Non-pigmented ciliary epithelial cell (primary cell): ENCODE data around the gene ZNF554.

Source experiments
- DNase-seq: peaks from one replicate; pipeline ENCODE4 v3.0.0-alpha.2; 2010; ENCODE audit warnings: low read depth

Gene ZNF554

DNA sequence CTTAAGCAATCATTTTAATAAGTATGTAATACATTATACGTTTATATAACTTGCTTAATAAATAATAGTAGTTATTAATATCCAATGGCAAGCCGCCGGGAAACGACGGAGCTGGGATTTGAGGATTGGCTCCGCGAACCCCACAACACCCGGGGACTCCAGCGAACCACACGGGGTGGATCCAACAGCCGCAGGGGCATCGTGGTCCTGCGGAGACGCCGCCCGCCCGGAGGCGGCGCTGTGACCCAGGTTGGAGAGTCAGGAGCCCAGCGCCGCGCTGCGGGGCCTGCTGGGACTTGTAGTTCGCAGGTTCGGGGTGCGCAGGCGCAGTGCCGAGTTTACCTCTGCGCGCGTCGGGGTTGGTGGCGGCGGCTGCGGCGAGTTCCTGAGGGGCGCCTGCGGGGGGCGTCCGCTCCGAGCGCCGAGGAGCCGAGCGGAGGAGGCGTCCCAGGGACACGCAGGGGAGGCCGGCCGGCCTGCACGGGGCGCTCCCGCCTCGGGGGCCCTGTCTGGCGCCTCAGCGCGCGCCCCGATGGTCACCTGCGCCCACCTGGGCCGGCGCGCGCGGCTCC lies at the start of gene ZNF554:
Gene ZNF554 (plus strand): TSS at position 329 of the 572 bp plus-strand sequence. CDS start 204 bp downstream, at position 533.
- peak; percentile 73 for DNase-seq

DNA sequence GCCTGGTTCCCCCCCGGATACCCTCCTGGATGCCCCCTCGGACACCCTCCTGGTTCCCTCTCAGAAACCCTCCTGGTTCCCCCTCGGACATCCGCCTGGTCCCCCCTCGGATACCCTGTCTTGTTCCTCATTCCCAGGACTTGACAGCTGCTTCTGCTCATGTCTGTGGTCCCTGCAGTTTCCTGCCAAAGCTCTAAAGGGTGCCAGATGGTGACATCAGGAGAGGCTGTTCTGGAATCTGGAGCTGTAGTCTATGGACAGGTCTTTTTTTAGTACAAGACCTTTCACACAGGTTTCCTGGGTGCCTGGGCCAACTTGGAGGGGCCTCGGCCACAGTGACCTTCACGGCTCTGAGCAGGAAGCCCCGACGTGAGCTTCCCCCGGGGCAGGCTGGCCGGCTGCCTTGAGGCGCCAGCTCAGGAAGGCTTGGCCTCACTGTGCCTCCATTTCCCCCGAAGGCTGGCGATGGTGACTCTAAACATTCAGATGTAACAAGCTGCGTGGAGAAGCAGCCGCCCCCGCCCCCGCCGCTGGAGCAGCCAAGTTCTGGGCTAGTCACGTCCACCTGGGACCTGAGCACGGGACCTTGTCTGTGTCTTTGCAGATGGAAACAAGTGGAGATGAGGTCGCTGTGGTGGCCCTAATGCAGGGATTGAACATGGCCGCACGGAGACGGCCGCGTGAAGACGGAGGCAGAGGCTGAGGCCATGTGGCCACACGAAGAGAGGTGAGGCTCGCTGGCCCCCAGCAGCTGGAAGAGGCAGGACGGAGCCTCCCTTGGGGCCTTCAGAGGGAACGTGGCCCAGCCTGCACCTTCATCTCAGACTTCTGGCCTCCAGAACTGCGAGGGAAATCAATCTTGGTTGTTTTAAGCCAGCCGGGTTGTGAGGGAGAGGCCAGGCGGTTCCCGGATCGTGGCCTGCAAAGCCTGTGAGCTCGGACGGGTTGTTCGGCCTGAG lies 49.3 kb upstream of the ZNF554 start:
- no peak for DNase-seq

DNA sequence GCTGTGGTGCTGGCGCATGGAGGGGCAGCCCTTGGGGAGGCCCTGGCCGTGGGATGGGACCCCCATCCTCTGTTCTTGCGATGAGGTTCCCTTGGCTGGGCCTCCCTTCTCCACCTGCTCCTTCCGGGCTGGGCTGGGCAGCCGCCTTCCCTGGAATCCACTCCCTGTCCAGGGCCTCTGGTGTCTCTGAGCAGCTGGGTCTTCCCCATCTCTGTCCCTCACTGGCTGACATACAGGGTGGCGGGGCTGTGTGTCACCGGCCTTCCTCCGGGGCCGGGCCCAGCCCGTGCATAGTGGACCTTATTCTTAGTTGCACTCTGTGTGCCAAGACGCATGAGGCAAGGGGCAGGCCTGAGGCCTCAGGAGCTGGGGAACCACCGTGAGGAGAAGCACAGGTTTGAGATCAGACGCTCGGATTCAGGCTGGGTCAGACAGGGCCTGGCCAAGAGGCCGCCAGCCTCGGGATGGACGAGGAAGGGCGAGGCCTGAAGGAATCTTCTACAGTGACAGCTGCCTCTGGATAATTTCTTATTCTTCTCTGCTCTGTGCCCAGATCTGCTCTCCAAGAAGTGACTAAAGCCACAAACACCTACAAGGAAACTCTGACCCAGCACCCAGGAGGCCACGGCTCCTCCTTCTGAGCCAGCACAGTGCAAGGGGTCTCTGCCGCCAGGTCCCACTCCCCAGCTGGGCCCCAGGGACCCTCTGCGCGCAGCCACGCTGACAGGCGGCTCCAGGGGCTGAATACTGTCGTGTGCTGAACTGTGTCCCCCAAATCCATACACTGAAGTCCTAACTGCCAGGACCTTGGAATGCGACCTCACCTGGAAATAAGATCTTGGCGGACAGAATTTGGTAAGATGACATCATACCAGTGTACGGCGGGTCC lies 47.6 kb upstream of the ZNF554 start:
- DNase-seq: no peak

DNA sequence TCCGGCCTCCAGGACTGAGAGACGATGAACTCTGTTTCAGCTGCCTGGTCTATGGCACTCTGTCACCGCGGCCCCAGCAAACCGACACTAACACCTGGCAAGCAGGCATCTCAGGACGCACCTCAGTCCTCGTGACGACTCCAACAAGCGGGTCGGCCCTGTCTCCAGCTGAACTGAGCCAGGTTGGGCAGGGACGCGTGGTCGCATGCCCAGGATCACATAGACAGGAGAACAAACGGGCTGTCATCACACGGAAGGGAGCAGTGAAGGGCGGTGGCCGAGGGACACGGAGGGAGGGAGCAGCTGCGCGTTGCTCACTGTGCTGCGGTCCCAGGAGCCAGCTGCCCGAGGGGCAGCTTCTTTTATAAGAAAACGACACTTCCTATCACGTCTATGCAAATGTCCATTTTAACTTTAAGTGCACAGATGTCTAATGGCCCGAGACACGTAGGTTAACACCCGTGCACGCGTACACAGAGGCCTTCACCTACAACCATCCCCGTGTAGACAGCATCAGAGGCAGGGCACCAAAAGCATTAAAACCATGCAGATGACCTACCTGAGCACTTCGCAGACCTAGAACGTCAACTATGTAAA lies 45.5 kb upstream of the ZNF554 start:
- DNase-seq: no peak

DNA sequence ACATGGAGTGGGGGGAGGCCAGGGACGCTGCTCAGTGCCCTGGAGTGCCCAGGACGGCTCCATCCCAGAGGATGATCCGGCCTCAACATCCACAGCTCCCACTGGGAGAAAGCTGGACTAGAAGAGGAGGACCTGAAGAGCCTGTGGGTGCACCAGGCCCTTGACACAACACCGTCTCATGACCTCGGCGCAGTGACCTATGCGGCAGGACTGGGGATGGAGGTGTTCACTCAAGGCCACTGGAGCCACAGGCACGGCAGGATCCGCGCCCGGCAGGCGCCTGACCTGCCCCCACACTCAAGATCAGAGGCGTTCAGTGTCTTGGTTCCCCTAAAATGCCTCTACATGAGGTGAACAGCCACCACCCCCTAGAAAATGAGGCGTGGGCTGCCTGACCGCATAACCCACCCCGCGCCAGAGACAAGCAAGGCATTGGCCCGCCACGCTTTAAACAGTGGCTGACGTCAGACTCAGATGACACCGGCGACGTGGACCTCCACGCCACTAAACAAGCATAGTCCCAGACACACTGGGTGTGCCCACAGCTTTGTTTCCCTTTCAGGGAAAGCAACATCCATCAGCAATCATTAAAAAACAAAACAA lies 44.6 kb upstream of the ZNF554 start:
- no peak for DNase-seq

DNA sequence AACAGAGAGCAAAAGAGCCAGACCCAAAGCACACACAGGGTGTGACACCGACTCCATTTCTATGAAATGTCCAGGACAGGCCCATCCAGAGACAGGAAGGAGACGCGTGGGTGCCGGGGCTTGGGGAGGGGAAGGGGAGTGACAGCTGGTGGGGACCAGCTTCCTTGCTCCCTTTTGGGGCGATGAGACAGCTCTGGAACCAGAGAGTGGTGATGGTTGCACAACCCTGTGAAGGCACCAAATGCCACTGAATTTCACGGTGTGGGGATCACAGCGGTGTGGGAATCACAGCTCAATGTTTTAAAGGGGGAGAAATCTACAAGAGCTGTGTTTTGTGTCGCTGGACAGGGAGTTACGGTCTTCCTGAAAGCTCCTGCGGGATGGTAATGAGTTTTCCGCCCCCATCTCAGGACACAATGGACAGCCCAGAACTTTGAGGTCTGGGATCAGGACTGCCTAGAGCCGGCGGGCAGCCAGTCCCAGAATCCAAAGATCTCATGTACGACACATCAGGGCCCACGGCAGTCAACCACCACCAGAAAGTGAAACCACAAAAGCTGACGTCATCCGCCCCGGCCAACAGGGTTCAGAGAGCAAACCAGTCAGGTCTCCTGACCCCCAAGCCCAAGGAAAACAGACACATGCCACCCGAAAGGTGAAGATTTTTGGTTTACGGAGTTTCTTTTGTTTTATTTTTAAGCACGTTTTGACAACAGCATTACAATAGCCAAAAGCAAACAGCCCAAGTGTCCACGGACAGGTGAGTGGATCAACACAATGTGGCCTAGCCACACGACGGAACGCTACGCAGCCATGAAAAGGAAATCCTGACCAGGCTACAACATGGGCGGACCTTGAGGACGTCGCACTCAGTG lies 43.9 kb upstream of the ZNF554 start:
- no peak for DNase-seq

DNA sequence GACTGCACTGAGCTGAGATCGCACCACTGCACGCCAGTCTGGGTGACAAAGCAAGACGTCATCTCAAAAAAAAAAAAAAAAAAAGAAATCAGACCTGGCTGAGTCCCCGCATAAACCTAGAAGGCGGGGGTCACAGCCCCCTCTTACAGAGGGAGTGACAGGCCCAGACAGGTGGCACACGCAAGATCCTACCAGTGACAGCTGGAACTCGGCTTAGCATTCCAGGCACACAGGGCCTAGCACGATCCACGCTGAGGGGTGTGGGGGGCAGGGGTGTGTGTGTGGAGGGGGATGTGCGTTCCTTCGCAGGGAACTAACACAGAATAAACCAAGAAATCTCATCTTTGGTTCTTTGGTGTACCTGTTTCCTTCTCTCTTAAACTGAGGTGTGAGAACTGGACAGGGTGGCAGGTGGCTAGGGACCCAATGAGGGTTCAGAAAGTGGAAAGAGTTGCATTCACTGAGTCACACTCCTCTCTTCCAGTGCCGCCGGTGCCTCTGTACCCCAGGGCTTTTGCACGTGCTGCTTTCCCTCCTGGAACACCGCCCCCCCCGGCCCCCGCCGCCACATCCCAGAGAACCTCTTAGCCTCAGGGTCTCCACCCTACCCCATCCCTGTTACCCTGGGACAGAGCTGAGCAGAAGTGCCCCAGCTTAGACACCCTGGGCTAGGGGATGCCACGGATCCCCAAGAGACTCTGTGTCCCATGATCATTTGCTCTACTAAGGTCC lies 41.5 kb upstream of the ZNF554 start:
- DNase-seq: no peak

DNA sequence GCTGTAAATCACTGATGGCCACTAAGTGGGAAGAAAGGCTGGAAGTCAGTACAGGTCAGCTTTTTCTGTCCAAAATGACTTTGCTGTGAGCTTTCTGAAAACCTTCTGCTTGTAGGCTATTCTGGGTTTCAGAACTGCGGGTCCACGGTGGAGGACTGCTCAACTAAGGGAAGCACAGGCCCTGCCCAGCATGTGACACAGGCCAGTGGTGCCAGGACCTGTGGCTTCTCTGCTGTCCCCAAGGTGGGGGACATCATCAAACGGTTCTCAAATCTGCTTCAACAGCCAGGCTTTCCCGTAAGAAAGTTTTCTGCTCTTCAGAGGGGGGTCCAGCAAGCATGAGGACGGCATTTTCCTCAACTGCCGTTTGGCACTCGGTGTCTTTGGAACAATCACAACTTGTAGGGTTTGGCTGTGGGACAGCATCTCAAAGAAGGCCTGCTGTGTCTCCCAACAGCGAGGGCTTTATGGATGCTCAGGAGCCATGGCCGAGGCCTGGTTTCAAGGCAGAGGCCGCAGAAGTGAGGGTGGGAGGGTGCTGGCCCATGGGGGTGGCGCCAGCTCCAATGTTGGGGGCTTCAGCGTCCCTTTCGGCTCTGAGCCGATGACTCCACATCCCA lies 40.4 kb upstream of the ZNF554 start:
- no peak for DNase-seq

DNA sequence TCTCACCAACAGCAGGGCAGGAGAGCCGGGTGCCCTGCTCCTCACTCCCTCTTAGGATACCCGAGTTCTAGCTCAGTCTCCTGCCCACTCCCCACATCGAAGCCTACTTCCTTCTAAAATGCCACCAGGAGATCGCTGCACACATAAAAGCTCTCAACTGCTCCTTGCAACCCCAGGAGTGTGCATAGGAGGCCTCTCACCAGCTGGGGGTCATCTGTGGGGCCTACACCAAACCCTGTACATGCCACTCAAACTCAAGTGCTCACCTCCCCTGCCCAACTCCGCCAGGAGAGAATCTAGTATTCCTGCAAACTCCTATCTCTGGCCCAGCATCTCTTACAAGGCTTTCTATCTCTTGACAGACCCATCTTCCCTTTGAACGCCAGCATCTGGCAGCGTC lies 39.4 kb upstream of the ZNF554 start:
- no peak for DNase-seq

DNA sequence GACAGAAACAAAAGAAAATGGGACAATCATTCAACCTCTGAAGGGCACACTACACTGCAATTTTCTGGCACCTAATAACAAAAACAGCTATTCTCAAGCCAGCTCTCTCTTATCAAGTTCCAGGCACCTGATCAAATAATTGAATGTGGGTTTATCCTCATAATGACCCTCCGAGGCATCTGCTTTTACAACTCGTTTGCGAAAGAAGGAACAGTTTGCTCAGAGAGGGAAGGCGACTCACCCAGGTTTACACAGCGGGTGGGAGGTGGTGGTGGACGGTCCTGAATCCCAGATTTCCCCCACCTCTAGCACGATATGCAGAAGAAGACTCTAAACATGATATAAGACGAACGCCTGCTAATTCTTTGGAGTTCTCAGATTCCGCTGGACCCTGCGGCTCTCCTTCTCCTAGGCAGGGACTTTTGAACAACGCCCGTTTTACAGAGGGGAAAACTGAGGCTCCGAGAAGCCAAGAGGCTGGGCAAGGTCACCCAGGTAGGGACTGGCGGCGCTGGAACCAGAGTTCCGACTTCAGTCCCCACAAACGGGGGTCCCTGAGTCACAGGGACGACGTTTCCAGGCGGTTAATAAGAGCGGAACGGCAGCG lies 37.2 kb upstream of the ZNF554 start:
- no peak for DNase-seq

DNA sequence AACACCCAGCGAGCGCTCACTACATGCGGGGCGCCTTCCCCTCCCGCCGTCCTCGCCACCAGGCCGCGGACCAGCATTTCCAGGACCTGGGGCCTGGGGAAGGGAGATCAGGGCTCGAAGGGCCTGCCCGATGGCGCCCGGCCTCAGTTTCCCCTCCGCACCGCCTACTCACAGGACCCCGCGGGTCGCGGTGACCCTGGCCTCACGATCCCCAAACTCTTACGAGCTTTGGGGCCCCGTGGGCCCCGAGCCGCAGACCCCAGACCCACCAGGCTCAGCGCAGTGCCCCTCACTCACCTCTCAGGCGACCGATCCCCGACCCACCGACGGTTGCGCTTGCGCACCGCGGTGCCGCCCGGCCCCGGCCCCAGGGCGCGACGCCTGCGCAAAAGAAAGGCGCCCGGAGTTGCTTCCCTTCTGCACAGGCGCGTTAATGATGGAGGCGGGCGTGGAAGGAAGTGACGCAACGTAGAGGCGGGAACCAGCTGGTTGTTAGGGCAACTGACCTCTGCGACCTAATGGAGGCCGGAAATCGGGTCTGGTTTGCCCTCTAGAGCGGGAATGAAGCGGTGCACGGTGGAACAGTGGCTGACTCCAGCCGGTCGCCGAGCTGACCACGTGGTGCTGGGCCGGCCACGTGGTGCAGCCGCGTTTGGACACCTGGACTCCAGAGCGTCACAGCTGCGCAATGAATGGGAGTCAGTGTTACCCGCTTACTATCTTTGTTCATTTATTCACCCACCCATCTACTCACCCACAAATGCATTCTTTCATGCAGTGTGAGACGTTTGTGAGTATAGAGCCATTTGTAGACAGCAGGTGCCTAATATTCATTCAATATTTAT lies 36.5 kb upstream of the ZNF554 start, which contains the start of gene SGTA:
Gene SGTA (minus strand): TSS at position 338 of the 845 bp plus-strand sequence. CDS start 14,205 bp downstream, outside the sequence.
- DNase-seq: peak; percentile 97

DNA sequence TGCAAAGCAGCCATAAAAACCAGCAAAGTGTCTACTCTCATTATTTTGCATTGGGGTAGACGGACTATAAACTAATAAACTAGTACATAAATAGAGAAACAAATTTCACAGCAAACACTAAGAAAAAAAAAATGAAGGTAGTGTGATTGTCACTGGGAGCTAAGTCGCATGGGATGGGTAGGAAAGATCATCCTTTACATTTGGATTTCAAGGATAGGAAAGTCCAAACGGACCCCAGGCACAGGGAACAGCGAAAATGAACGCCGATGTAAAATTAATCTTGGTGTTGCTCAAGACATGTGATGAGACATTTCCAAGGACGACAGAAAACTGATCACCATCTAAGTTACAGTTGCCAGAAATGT lies 35.9 kb upstream of the ZNF554 start:
- DNase-seq: no peak

DNA sequence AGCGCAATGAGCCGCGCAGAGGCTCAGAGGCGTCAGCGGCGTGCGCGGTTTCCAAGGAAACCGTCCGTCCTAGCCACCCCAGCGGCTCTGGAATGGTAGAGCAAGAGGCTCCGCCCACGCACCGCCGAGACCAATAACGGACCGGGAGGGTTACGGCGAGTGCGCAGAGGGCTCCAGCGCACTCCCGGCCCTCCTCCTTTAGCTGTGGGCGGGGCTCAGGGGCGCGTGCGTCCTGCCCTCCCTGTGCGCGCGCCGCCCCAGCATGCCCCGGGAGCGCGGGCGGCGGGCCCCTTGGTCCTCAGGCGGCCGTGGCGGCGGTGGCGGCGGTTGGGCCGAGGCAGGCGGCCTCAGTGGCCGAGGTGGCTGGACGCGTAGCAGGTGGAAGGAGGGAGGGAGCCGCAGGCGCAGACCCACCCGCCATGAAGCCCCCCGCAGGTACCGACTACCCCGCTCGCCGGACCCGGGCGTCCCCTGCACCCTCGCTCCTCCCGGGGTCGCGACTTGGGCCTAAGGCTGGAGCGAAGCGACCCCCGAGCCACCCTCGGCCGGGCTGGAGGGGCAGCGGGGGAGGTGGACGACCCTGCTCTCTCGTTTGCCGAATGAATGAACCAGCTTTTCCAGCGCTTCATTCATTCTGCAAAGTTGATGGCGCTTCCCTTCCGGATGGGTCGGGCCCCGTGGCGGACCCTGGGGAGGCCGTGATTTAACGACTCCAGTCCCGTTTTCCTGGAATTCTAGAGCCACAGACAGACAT lies 34.2 kb upstream of the ZNF554 start, which contains the start of gene THOP1:
Gene THOP1 (plus strand): TSS at position 260 of the 754 bp plus-strand sequence. CDS start 160 bp downstream, at position 420.
- peak; percentile 91 for DNase-seq

DNA sequence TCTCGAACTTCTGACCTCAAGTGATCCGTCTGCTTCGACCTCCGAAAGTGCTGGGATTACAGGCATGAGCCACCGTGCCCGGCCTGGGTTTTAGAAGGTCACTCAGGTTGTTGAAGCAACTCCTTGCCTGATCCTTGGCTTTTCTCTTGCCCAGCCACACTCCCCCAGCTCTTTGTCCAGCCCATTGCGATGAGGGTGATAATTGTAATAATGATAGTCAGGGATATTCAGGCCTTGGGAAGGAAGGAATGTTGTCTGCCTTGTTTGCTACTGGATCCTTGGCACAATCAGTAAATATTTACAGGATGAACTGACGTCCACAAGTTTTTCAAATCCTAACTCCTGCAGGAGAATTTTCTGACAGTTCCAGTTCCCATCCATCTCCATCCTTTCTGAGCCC lies 32.6 kb upstream of the ZNF554 start:
- DNase-seq: no peak

DNA sequence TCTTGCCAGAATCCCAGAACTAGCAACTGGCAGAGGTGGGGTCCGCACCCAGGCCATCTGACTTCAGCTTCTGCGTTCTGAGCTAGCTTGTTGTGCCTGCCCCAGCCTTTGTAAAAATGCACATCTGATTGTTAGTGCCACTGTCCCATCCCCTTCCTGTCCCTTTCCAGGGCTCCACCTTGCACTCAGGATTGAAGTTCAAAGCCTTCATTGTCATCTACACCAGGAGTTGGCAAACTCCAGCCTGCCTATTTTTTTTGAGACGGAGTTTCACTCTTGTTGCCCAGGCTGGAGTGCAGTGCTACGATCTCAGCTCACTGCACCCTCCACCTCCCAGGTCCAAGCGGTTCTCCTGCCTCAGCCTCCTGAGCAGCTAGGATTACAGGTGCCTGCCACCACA lies 31.4 kb upstream of the ZNF554 start:
- no peak for DNase-seq

DNA sequence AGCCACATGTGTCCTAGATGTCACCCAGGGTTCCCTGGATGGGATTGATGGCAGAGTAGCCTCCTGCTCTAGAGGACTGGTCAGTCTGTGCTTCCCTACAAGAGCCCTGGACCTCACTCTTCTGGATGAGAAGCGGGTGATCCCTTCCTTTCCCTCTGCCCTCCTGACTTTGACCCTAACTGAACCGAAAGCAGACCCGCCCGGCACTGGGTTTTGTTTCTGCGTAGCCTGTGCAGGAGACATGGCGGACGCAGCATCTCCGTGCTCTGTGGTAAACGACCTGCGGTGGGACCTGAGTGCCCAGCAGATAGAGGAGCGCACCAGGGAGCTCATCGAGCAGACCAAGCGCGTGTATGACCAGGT lies 29.5 kb upstream of the ZNF554 start:
- no peak for DNase-seq
